Neural cell (in vitro differentiated cells): ENCODE data around the gene GPR161. TPM values are rescaled to one million over a fixed set of nuclear protein-coding genes. Genes with fewer than 3 reads are reported as not detected.

Source experiments
- H2AFZ ChIP-seq: fragments of 200-600, 300-800 bp; sonication (generic), shearing (Covaris generic); 2 replicates; pipeline ENCODE4 v1.6.0; 2014; ENCODE audit warnings: low read depth, mild to moderate bottlenecking, antibody characterized with exemption, low read length, moderate library complexity
- H3F3A ChIP-seq: fragments of 200-600 bp; shearing (Covaris generic); 2 replicates; pipeline ENCODE4 v1.6.1; 2016; ENCODE audit warnings: mild to moderate bottlenecking, moderate library complexity, mixed read lengths, antibody characterized with exemption, low read length; ENCODE audit not compliant: insufficient read depth, poor library complexity, severe bottlenecking
- H3K27ac ChIP-seq: fragments of 200-600, 300-800 bp; sonication (generic), shearing (Covaris generic); 2 replicates; pipeline ENCODE4 v1.5.1; 2014; ENCODE audit warnings: mild to moderate bottlenecking, low read length, moderate library complexity
- H3K27me3 ChIP-seq: fragments of 300-800, 200-600 bp; sonication (generic), shearing (Covaris generic); 2 replicates; pipeline ENCODE4 v1.6.0; 2014; ENCODE audit warnings: mild to moderate bottlenecking, low read depth, low read length, moderate library complexity; ENCODE audit not compliant: insufficient read depth
- H3K36me3 ChIP-seq: fragments of 300-800, 200-600 bp; sonication (generic), shearing (Covaris generic); 2 replicates; pipeline ENCODE4 v1.5.1; 2014; ENCODE audit warnings: mild to moderate bottlenecking, antibody characterized with exemption, low read length, moderate library complexity; ENCODE audit not compliant: insufficient read depth
- H3K4me2 ChIP-seq: fragments of 300-800, 200-600 bp; sonication (generic), shearing (Covaris generic); 2 replicates; pipeline ENCODE4 v1.6.0; 2014; ENCODE audit warnings: mild to moderate bottlenecking, low read length
- H3K4me3 ChIP-seq: fragments of 300-800, 200-600 bp; sonication (generic), shearing (Covaris generic); 2 replicates; pipeline ENCODE4 v1.5.1; 2014; ENCODE audit warnings: mild to moderate bottlenecking, low read length, moderate library complexity
- H3K79me2 ChIP-seq: fragments of 200-600 bp; shearing (Covaris generic); replicated peaks from 2 replicates; pipeline ENCODE4 v1.6.0; 2014; ENCODE audit warnings: mild to moderate bottlenecking, low read length, moderate library complexity; ENCODE audit not compliant: insufficient read depth
- H3K9ac ChIP-seq: fragments of 300-800, 200-600 bp; sonication (generic), shearing (Covaris generic); 2 replicates; pipeline ENCODE4 v1.6.1; 2016; ENCODE audit warnings: mild to moderate bottlenecking, low read length, mixed read lengths
- H3K9me2 ChIP-seq: fragments of 200-600 bp; shearing (Covaris generic); 2 replicates; pipeline ENCODE4 v1.6.1; 2016; ENCODE audit warnings: mild to moderate bottlenecking, low read length, mixed read lengths; ENCODE audit not compliant: insufficient read depth
- H3K9me3 ChIP-seq: fragments of 200-600, 300-800 bp; sonication (generic), shearing (Covaris generic); 2 replicates; pipeline ENCODE4 v1.6.1; 2016; ENCODE audit warnings: mild to moderate bottlenecking, mixed run types, low read length, moderate library complexity, mixed read lengths
- H4K20me1 ChIP-seq: fragments of 200-600 bp; shearing (Covaris generic); 2 replicates; pipeline ENCODE4 v1.6.1; 2016; ENCODE audit warnings: mild to moderate bottlenecking, mixed run types; ENCODE audit not compliant: insufficient read depth
- CTCF ChIP-seq: fragments of 450-650 bp; IDR thresholded peaks from 2 replicates; pipeline ENCODE4 v1.5.1; 2014; ENCODE audit warnings: antibody characterized with exemption, mild to moderate bottlenecking, moderate library complexity; ENCODE audit not compliant: poor library complexity, severe bottlenecking
- EP300 ChIP-seq: fragments of 450-650 bp; conservative IDR thresholded peaks from 2 replicates; pipeline ENCODE4 v1.6.1; 2014; ENCODE audit warnings: antibody characterized with exemption, mild to moderate bottlenecking, moderate library complexity; ENCODE audit not compliant: poor library complexity, severe bottlenecking
- EZH2 ChIP-seq: fragments of 200-600, 300-800 bp; shearing (Covaris generic), sonication (generic); IDR thresholded peaks from 2 replicates; pipeline ENCODE4 v1.6.1; 2014; ENCODE audit warnings: antibody characterized with exemption, low read length, borderline replicate concordance, mild to moderate bottlenecking; ENCODE audit not compliant: insufficient read depth, poor library complexity, severe bottlenecking
- MXI1 ChIP-seq: fragments of 450-650 bp; conservative IDR thresholded peaks from 2 replicates; pipeline ENCODE4 v1.6.1; 2014; ENCODE audit warnings: antibody characterized with exemption, mild to moderate bottlenecking; ENCODE audit not compliant: poor library complexity, severe bottlenecking
- POLR2AphosphoS5 ChIP-seq: IDR thresholded peaks from 2 replicates; pipeline ENCODE4 v1.6.1; 2012
- RAD21 ChIP-seq: fragments of 450-650 bp; conservative IDR thresholded peaks from 2 replicates; pipeline ENCODE4 v1.6.1; 2014; ENCODE audit warnings: antibody characterized with exemption, mild to moderate bottlenecking, moderate library complexity
- REST ChIP-seq: IDR thresholded peaks from 2 replicates; pipeline ENCODE4 v1.6.1; 2012; ENCODE audit warnings: borderline replicate concordance
- SMC3 ChIP-seq: fragments of 450-650 bp; conservative IDR thresholded peaks from 2 replicates; pipeline ENCODE4 v1.6.1; 2014; ENCODE audit warnings: antibody characterized with exemption, mild to moderate bottlenecking, moderate library complexity; ENCODE audit not compliant: poor library complexity
- TAF1 ChIP-seq: IDR thresholded peaks from 2 replicates; pipeline ENCODE4 v1.6.1; 2012; ENCODE audit warnings: low read depth
- polyA plus RNA-seq: library from polyadenylated mRNA; depleted of rRNA; stranded (reverse); fragments of >200 nt; gene quantifications from 2 replicates; pipeline ENCODE4 v1.2.3, GENCODE V29; 2014

The GPR161 gene
- polyA plus RNA-seq, 1 donor from 2014 or later, result 39.0 TPM

GRCh38 chr1:168172250-168172915 lies 35.7 kb upstream of the GPR161 start:
- Histone ChIP-seq H3K79me2 (no peaks in the 10 kb centered on the region), H2AFZ (no peak overlapping the region), H3K27me3 (no peaks in the 10 kb centered on the region), H3K27ac (no peak overlapping the region), H3F3A (no peaks in the 10 kb centered on the region), H3K36me3 (no peaks in the 10 kb centered on the region), H3K9ac (no peak overlapping the region), H3K9me3 (no peaks in the 10 kb centered on the region), H3K4me3 (no peak overlapping the region), H3K4me2 (no peak overlapping the region), H4K20me1 (no peaks in the 10 kb centered on the region), H3K9me2 (no peaks in the 10 kb centered on the region)
- TF ChIP-seq CTCF (no peak), REST (no peak), POLR2AphosphoS5 (no peak), EZH2 (no peak), MXI1 (no peak), SMC3 (no peak), EP300 (no peak), TAF1 (no peak), RAD21 (no peak)

- H3K9me3 ChIP-seq, result no peaks in the 10 kb centered on the region
Measured at GRCh38 chr1:168170564-168171508, 34.1 kb upstream of the GPR161 start.

More at GRCh38 chr1:168170564-168171508, 34.1 kb upstream of the GPR161 start:
- no peaks in the 10 kb centered on the region for H3K79me2 ChIP-seq
- H4K20me1 ChIP-seq, result no peaks in the 10 kb centered on the region
- H2AFZ ChIP-seq, result no peak overlapping the region
- H3K9me2 ChIP-seq, result no peaks in the 10 kb centered on the region
- H3K27me3 ChIP-seq, result no peaks in the 10 kb centered on the region
- no peak overlapping the region for H3K4me3 ChIP-seq
- H3K9ac ChIP-seq, result no peak overlapping the region
- no peak for TF ChIP-seq RAD21
- no peak for TF ChIP-seq EP300
- no peak for TF ChIP-seq SMC3
- no peak for TF ChIP-seq REST
- TF ChIP-seq POLR2AphosphoS5, result no peak
- TF ChIP-seq CTCF, result no peak
- no peak for TF ChIP-seq TAF1
- no peak for TF ChIP-seq MXI1
- no peak for TF ChIP-seq EZH2
- no peaks in the 10 kb centered on the region for H3F3A ChIP-seq
- H3K27ac ChIP-seq, result no peak overlapping the region
- H3K4me2 ChIP-seq, result no peak overlapping the region
- H3K36me3 ChIP-seq, result no peaks in the 10 kb centered on the region
